ENCODE data around the gene FBXL19. TPM values are rescaled to one million over a fixed set of nuclear protein-coding genes. Genes with fewer than 3 reads are reported as not detected.

The FBXL19 gene
- total RNA-seq, 1 donor from 2014 or later: 13.4 TPM

GRCh38 chr16:30893744-30894539, 29.4 kb upstream of the FBXL19 start, which contains the start of gene BCL7C:
Gene BCL7C, minus strand, starts transcription at chr16:30894077. Its CDS starts 133 bp downstream, at chr16:30893944.
- DNase-seq: peak; percentile 98
- peak; percentile 35 for TF ChIP-seq CTCF (IDR thresholded peaks at IDR 0.05)
- intact Hi-C loops (cut with DNase I): no loop called here

GRCh38 chr16:30894540-30895368, 28.6 kb upstream of the FBXL19 start:
- Histone ChIP-seq H3K36me3 (peaks cover 15% of the 10 kb centered on the region), H3K27ac (peak overlapping the region; percentile 81), H3K27me3 (no peaks in the 10 kb centered on the region), H3K9me3 (no peaks in the 10 kb centered on the region), H3K4me1 (peaks cover 37% of the 10 kb centered on the region), H3K4me3 (peak overlapping the region; percentile 95)
- TF ChIP-seq CTCF (IDR thresholded peaks at IDR 0.05): no peak
- no peak for DNase-seq
- intact Hi-C loops (cut with DNase I): no loop called here
- ATAC-seq: no peak

More at GRCh38 chr16:30893744-30894539, 29.4 kb upstream of the FBXL19 start, which contains the start of gene BCL7C:
- peak within 1 kb of the TSS; percentile 89 for H3K27ac ChIP-seq
- peaks cover 37% of the 10 kb centered on the region for H3K4me1 ChIP-seq
- ATAC-seq: peak; percentile 91
- no peaks in the 10 kb centered on the region for H3K27me3 ChIP-seq
- H3K9me3 ChIP-seq: no peaks in the 10 kb centered on the region
- peak within 1 kb of the TSS; percentile 95 for H3K4me3 ChIP-seq
- peaks cover 23% of the 10 kb centered on the region for H3K36me3 ChIP-seq

- intact Hi-C loops (cut with DNase I): no loop called here
- DNase-seq: no peak
- peak overlapping the region; percentile 61 for H3K4me3 ChIP-seq
Measured at GRCh38 chr16:30895627-30896260, 27.6 kb upstream of the FBXL19 start.

GRCh38 chr16:30896261-30896888, 27.0 kb upstream of the FBXL19 start, which contains the start of gene CTF1:
Gene CTF1, plus strand, starts transcription at chr16:30896614. Its CDS starts 30 bp downstream, at chr16:30896644.
- Histone ChIP-seq H3K4me3 (peak within 1 kb of the TSS; percentile 61), H3K27me3 (no peaks in the 10 kb centered on the region), H3K4me1 (peaks cover 43% of the 10 kb centered on the region), H3K36me3 (peaks cover 4% of the 10 kb centered on the region), H3K9me3 (no peaks in the 10 kb centered on the region), H3K27ac (peak within 1 kb of the TSS; percentile 96)
- intact Hi-C loops (cut with DNase I): no loop called here
- DNase-seq: peak; percentile 88
- peak; percentile 73 for ATAC-seq
- no peak for TF ChIP-seq CTCF (IDR thresholded peaks at IDR 0.05)

More at GRCh38 chr16:30895627-30896260, 27.6 kb upstream of the FBXL19 start:
- TF ChIP-seq CTCF (IDR thresholded peaks at IDR 0.05): no peak
- Histone ChIP-seq H3K27me3 (no peaks in the 10 kb centered on the region), H3K9me3 (no peaks in the 10 kb centered on the region), H3K4me1 (peaks cover 37% of the 10 kb centered on the region), H3K36me3 (peaks cover 7% of the 10 kb centered on the region), H3K27ac (peak overlapping the region; percentile 96)
- no peak for ATAC-seq
